Effector memory CD8-positive, alpha-beta T cell (primary cell): ENCODE results near the gene MARVELD1.
"Not testable (repeated sequence)": the region's sequence is repeated elsewhere in the genome, so short reads cannot be mapped to it uniquely, and the experiment has no call there.

Experiments
- ATAC-seq: fragments of 150-1000 bp; cut with Tn5 transposase; replicated peaks from 2 replicates; pipeline ENCODE4 v1.10.0; 2021; ENCODE audit warnings: mild to moderate bottlenecking, moderate library complexity
- DNase-seq, 3 experiments: peaks; one replicate each; pipeline ENCODE4 v3.0.0; 2021
- H3K27ac Mint-ChIP-seq, 2 donors: one replicate each; pipeline ENCODE4 v1.8.0; 2022; ENCODE audit warnings: mild to moderate bottlenecking in 2 of 2, mixed read lengths in 2 of 2, moderate library complexity in 2 of 2
- H3K27me3 Mint-ChIP-seq, 2 donors: one replicate each; pipeline ENCODE4 v1.8.0; 2022; ENCODE audit warnings: mixed read lengths in 2 of 2
- H3K36me3 Mint-ChIP-seq: one replicate; pipeline ENCODE4 v1.8.0; 2022; ENCODE audit warnings: mild to moderate bottlenecking, moderate library complexity, mixed read lengths; ENCODE audit not compliant: insufficient read depth
- H3K4me1 Mint-ChIP-seq, 2 donors: one replicate each; pipeline ENCODE4 v1.8.0; 2022; ENCODE audit warnings: low read depth in 2 of 2, mixed read lengths in 2 of 2
- H3K4me3 Mint-ChIP-seq, 2 donors: one replicate each; pipeline ENCODE4 v1.8.0; 2022; ENCODE audit warnings: mild to moderate bottlenecking in 2 of 2, mixed read lengths in 2 of 2, moderate library complexity in 2 of 2
- H3K9me3 Mint-ChIP-seq, 2 donors: one replicate each; pipeline ENCODE4 v1.8.0; 2022; ENCODE audit warnings: mixed read lengths in 2 of 2
- total RNA-seq, 9 experiments: gene quantifications; one replicate each; lab custom pipeline; 2026; lab: John Stamatoyannopoulos, UW

Gene MARVELD1
- 0.85 to 3.0 (median 1.2) reads per million in 9 experiments for total RNA-seq

GRCh38 chr10:97713339-97713825 lies at the start of gene MARVELD1:
MARVELD1 (plus strand) TSS chr10:97713730; CDS start chr10:97713877, 147 bp downstream.
- DNase-seq, result no peak
- no peak for ATAC-seq
- Mint-ChIP-seq H3K36me3 (peaks cover 3% of the 10 kb centered on the region), H3K9me3 (no peaks in the 10 kb centered on the region), H3K4me3 (peak within 1 kb of the TSS; percentile 98 to 99), H3K27ac (peak within 1 kb of the TSS; percentile 88 to 94), H3K4me1 (peaks cover 12 to 17% of the 10 kb centered on the region in 2 donors), H3K27me3 (peaks cover 19 to 30% of the 10 kb centered on the region in 2 donors)

GRCh38 chr10:97664282-97664850 lies 49.2 kb upstream of the MARVELD1 start:
- Mint-ChIP-seq H3K36me3 (peaks cover 64% of the 10 kb centered on the region), H3K4me1 (peaks cover 4 to 8% of the 10 kb centered on the region in 2 donors), H3K4me3 (no peak overlapping the region), H3K27ac (no peak overlapping the region), H3K9me3 (no peaks in the 10 kb centered on the region), H3K27me3 (no peaks in the 10 kb centered on the region)
- DNase-seq (no peak), ATAC-seq (no peak)

- H3K9me3 Mint-ChIP-seq, result no peaks in the 10 kb centered on the region
Measured at GRCh38 chr10:97666992-97667391, 46.5 kb upstream of the MARVELD1 start.

GRCh38 chr10:97667463-97667862 lies 46.1 kb upstream of the MARVELD1 start:
- no peak for ATAC-seq
- DNase-seq, result no peak
- Mint-ChIP-seq H3K9me3 (no peaks in the 10 kb centered on the region), H3K27me3 (no peaks in the 10 kb centered on the region), H3K27ac (peak overlapping the region in 1 of 2 donors; percentile 51), H3K4me3 (no peak overlapping the region), H3K36me3 (peaks cover 58% of the 10 kb centered on the region), H3K4me1 (peaks cover 4 to 8% of the 10 kb centered on the region in 2 donors)

More at GRCh38 chr10:97666992-97667391, 46.5 kb upstream of the MARVELD1 start:
- DNase-seq, result no peak
- H3K27me3 Mint-ChIP-seq, result no peaks in the 10 kb centered on the region
- H3K36me3 Mint-ChIP-seq, result peaks cover 59% of the 10 kb centered on the region
- H3K4me1 Mint-ChIP-seq, result peaks cover 4 to 8% of the 10 kb centered on the region in 2 donors
- H3K27ac Mint-ChIP-seq, result peak overlapping the region in 1 of 2 donors; percentile 51
- H3K4me3 Mint-ChIP-seq, result no peak overlapping the region
- ATAC-seq, result no peak

- Mint-ChIP-seq H3K36me3 (peaks cover 65% of the 10 kb centered on the region), H3K9me3 (no peaks in the 10 kb centered on the region), H3K27me3 (no peaks in the 10 kb centered on the region), H3K27ac (no peak overlapping the region), H3K4me1 (peaks cover 4 to 8% of the 10 kb centered on the region in 2 donors), H3K4me3 (no peak overlapping the region)
- DNase-seq (no peak), ATAC-seq (no peak)
Measured at GRCh38 chr10:97669571-97669970, 44.0 kb upstream of the MARVELD1 start.

GRCh38 chr10:97673736-97674525 lies 39.6 kb upstream of the MARVELD1 start:
- DNase-seq (no peak), ATAC-seq (no peak)
- Mint-ChIP-seq H3K36me3 (peaks cover 66% of the 10 kb centered on the region), H3K27me3 (no peaks in the 10 kb centered on the region), H3K4me1 (no peaks in the 10 kb centered on the region), H3K4me3 (no peak overlapping the region), H3K27ac (peak overlapping the region in 1 of 2 donors; percentile 44), H3K9me3 (no peaks in the 10 kb centered on the region)

- no peaks in the 10 kb centered on the region for H3K9me3 Mint-ChIP-seq
- peaks cover 69% of the 10 kb centered on the region for H3K36me3 Mint-ChIP-seq
- no peaks in the 10 kb centered on the region for H3K27me3 Mint-ChIP-seq
- ATAC-seq, result no peak
- H3K4me3 Mint-ChIP-seq, result no peak overlapping the region
- H3K4me1 Mint-ChIP-seq, result no peaks in the 10 kb centered on the region
- DNase-seq, result no peak
- no peak overlapping the region for H3K27ac Mint-ChIP-seq
Measured at GRCh38 chr10:97675222-97675621, 38.3 kb upstream of the MARVELD1 start.

- H3K4me1 Mint-ChIP-seq, result no peaks in the 10 kb centered on the region
- H3K27me3 Mint-ChIP-seq, result no peaks in the 10 kb centered on the region
- no peaks in the 10 kb centered on the region for H3K9me3 Mint-ChIP-seq
- no peak overlapping the region for H3K4me3 Mint-ChIP-seq
- DNase-seq, result peak; percentile 34 to 44 (median 34)
- peaks cover 58% of the 10 kb centered on the region for H3K36me3 Mint-ChIP-seq
- peak overlapping the region in 1 of 2 donors; percentile 69 for H3K27ac Mint-ChIP-seq
- ATAC-seq, result peak; percentile 90
Measured at GRCh38 chr10:97676770-97677581, 36.6 kb upstream of the MARVELD1 start.

- peaks cover 38% of the 10 kb centered on the region for H3K36me3 Mint-ChIP-seq
- H3K4me3 Mint-ChIP-seq, result no peak overlapping the region
- no peaks in the 10 kb centered on the region for H3K4me1 Mint-ChIP-seq
- DNase-seq (no peak), ATAC-seq (no peak)
- no peak overlapping the region for H3K27ac Mint-ChIP-seq
- no peaks in the 10 kb centered on the region for H3K27me3 Mint-ChIP-seq
- H3K9me3 Mint-ChIP-seq, result no peaks in the 10 kb centered on the region
Measured at GRCh38 chr10:97679594-97679993, 33.9 kb upstream of the MARVELD1 start.

- ATAC-seq (no peak), DNase-seq (no peak)
- H3K36me3 Mint-ChIP-seq, result peaks cover 21% of the 10 kb centered on the region
- H3K27ac Mint-ChIP-seq, result no peak overlapping the region
- H3K4me1 Mint-ChIP-seq, result peaks cover 1 to 8% of the 10 kb centered on the region in 2 donors
- no peaks in the 10 kb centered on the region for H3K9me3 Mint-ChIP-seq
- no peaks in the 10 kb centered on the region for H3K27me3 Mint-ChIP-seq
- H3K4me3 Mint-ChIP-seq, result no peak overlapping the region
Measured at GRCh38 chr10:97682042-97682441, 31.5 kb upstream of the MARVELD1 start.

GRCh38 chr10:97683556-97684367 lies 29.8 kb upstream of the MARVELD1 start:
- ATAC-seq, result no peak
- Mint-ChIP-seq H3K9me3 (no peaks in the 10 kb centered on the region), H3K27ac (no peak overlapping the region), H3K36me3 (peaks cover 15% of the 10 kb centered on the region), H3K27me3 (no peaks in the 10 kb centered on the region), H3K4me3 (no peak overlapping the region), H3K4me1 (peaks cover 9 to 17% of the 10 kb centered on the region in 2 donors)
- DNase-seq, result no peak

GRCh38 chr10:97684368-97684713 lies 29.2 kb upstream of the MARVELD1 start:
- H3K36me3 Mint-ChIP-seq, ATAC-seq, DNase-seq, H3K27me3 Mint-ChIP-seq, H3K9me3 Mint-ChIP-seq, H3K27ac Mint-ChIP-seq, H3K4me3 Mint-ChIP-seq: not testable (repeated sequence)
- H3K4me1 Mint-ChIP-seq, result peaks cover 9 to 17% of the 10 kb centered on the region in 2 donors
